Activated T-helper 1 cell treated with anti-CD3 and anti-CD28 coated beads, Interleukin-2, amount 50 U/mL, for 16 hours (primary cell): ENCODE results near the gene TBC1D17.

Experiments used
- DNase-seq, 2 donors: peaks; one replicate each; pipeline ENCODE4 v3.0.0-alpha.2; 2020; ENCODE audit warnings: low read depth in 1 of 2, low spot score in 1 of 2

Gene TBC1D17

GRCh38 chr19:49877020-49877878, at the start of gene TBC1D17, which contains the start of gene AKT1S1:
TBC1D17 (plus strand) TSS chr19:49877702; CDS start chr19:49877724, 22 bp downstream.
AKT1S1 (minus strand) TSS chr19:49877355; CDS start chr19:49873295, 4,060 bp downstream.
- peak; percentile 95 to 97 for DNase-seq

DNA sequence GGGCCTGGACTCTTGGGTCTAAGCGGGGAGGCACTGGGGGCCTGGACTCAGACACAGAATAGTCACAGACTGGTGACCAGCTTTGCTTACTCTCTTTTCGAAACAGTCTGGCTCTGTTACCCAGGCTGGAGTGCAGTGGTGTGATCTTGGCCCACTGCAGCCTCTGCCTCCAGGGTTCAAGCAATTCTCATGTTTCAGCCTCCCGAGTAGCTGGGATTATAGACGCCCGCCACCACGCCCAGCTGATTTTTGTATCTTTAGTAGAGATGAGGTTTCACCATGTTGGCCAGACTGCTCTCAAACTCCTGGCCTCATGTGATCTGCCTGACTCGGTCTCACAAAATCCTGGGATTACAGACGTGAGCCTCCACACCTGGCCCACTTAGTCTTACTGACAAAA, 48.3 kb upstream of the TBC1D17 start:
- DNase-seq, result no peak

- no peak for DNase-seq
Measured at GRCh38 chr19:49829721-49830120, 47.8 kb upstream of the TBC1D17 start.

- DNase-seq, result no peak
Measured at GRCh38 chr19:49830766-49831165, 46.7 kb upstream of the TBC1D17 start.

DNA sequence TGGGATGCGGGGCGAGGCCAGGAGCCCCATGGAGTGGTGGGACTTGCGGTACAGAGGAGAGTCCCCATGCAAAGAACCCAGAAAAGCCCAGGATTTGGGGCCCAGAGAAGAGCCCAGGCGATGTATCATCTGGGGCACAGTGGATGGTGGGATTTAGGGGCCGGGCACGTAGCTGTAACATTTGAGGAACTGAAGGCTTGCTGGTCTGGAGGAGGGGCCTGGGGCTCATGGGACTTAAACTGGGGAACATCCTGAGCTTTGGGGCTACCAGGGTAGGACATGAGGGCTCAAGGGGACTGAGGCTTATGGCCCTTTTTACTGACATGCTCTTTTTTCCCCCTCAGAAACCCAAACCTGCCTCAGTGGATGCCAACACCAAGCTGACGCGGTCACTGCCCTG, 45.9 kb upstream of the TBC1D17 start:
- DNase-seq, result no peak

- DNase-seq, result no peak
Measured at GRCh38 chr19:49832556-49832955, 44.9 kb upstream of the TBC1D17 start.

DNA sequence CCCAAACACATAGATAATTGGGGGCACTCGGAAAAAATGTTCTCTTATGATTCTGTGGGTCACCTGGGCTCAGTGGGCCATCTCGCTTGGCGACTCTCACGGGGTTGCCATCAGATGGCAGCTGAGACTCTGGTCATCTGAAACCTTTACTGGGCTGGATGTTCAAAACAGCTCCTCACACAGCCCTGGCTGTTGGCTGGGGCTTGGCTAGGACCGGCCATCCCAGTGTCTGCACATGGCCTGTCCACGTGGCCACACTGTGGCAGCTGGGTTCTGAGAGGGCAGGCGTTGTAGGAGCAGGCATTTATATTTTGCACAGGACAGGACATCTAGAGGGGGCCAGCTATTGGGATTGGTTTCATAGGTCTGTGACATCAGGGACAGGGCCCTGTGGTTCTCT, 43.9 kb upstream of the TBC1D17 start:
- DNase-seq, result no peak

DNA sequence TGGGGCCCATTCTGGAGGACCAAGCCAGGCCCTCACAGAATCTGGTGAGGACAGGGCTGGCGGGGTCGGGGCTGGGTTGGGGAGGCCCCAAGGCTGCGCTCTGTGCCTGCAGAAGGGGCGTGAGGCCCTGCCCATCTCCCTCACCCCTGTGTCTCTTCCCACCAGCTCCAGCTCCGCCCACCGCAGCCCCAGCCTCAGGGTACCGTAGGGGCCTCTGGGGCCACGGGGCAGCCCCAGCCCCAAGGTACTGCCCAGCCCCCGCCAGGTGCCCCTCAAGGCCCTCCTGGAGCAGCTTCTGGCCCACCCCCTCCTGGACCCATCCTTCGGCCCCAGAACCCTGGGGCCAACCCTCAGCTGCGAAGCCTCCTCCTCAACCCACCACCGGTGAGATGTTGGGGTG, 41.9 kb upstream of the TBC1D17 start:
- DNase-seq, result no peak

- no peak for DNase-seq
Measured at GRCh38 chr19:49836176-49837008, 41.1 kb upstream of the TBC1D17 start.

- no peak for DNase-seq
Measured at GRCh38 chr19:49837009-49837310, 40.5 kb upstream of the TBC1D17 start.

- DNase-seq, result no peak
Measured at GRCh38 chr19:49837425-49837824, 40.1 kb upstream of the TBC1D17 start.

- no peak for DNase-seq
Measured at GRCh38 chr19:49838885-49839588, 38.5 kb upstream of the TBC1D17 start.

GRCh38 chr19:49839713-49840112, 37.8 kb upstream of the TBC1D17 start:
- DNase-seq, result no peak

GRCh38 chr19:49840321-49840720, 37.2 kb upstream of the TBC1D17 start:
- no peak for DNase-seq

DNA sequence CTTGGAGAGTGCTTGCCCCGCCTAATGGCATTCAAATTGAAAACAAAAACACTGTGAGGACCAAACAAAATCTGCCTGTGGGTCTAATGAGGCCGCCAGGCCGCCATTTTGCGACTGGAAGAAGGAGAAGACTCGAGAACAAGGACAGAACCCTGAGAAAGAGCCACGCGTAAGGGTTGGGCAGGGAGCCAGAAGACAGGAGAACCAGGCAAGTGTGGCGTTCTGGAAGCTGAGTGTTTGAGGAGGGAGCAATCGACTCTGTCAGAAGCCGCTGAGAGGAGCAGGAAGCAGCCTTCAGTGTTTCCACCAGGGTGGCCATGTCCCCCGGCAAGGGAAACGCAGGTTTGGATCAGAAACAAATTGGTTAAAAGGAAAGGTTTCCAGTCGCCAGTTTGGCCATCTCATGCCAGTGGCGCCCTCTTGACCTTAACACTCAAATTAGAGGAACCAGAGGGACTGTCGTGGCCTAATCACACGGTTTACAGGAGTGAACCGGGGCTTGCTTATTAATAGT, 36.7 kb upstream of the TBC1D17 start:
- no peak for DNase-seq

GRCh38 chr19:49843265-49843664, 34.2 kb upstream of the TBC1D17 start:
- no peak for DNase-seq

DNA sequence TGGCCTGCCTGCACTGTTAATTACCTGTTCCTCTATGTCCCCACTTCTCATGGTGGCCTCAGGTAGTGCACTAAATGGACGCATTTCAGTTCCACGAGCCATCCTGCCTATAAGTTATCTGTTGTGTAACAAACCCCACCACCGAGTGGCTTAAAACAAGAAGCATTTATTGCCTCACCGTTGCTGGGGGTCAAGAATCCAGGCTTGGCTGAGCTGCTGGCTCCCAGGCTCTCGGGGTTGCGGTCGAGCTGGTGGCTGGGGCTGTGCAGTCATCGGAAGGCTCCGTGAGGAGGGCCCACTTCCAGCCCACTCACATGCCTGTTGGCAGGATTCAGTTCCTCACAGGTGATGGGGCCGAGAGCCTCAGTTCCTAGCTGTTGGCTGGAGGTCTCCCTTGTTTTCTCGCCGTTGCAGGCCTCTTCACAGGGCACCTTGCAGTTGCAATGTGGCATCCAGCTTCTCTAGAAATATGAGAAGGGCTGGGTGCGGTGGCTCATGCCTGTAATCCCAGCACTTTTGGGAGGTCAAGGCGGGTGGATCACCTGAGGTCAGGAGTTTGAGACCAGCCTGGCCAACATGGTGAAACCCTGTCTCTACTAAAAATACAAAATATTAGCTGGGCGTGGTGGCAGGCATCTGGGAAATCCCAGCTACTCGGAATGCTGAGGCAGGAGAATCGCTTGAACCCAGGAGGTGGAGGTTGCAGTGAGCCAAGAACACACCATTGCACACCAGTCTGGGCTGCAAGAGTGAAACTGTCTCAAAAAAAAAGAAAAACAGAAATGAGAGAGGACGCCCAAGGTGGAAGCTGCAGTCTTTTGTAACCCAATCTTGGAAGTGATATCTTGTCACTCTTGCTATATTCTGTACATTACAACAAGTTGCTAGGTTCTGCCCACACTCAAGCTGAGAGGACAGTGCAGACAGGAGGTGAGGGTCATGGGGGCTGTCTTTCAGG, 33.1 kb upstream of the TBC1D17 start:
- DNase-seq, result no peak

GRCh38 chr19:49845414-49845813, 32.1 kb upstream of the TBC1D17 start:
- DNase-seq, result no peak

DNA sequence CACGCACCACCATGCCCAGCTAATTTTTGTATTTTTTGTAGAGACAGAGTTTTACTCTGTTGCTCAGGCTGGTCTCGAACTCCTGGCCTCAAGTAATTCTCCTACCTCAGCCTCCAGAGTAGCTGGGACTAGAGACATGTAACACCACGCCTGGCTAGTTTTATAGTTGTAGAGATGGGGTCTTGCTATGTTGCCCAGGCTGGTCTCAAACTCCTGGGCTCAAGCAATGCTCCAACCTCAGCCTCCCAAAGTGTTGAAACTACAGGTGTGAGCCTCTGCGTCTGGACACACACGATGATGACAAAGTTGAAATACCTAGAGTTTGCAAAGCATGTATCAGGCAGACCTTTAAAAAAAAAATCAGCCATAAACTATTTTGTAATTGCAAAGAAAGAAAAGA, 31.1 kb upstream of the TBC1D17 start:
- no peak for DNase-seq
